LNCAP (cell line): Measurements from ENCODE around the gene DFFB.

Source experiments
- TF ChIP-seq, protein P1 (sequence below): fragments of 450-650 bp; IDR thresholded peaks from 2 replicates; pipeline ENCODE4 v1.5.1; 2017; ENCODE audit warnings: mild to moderate bottlenecking

The DFFB gene

DNA sequence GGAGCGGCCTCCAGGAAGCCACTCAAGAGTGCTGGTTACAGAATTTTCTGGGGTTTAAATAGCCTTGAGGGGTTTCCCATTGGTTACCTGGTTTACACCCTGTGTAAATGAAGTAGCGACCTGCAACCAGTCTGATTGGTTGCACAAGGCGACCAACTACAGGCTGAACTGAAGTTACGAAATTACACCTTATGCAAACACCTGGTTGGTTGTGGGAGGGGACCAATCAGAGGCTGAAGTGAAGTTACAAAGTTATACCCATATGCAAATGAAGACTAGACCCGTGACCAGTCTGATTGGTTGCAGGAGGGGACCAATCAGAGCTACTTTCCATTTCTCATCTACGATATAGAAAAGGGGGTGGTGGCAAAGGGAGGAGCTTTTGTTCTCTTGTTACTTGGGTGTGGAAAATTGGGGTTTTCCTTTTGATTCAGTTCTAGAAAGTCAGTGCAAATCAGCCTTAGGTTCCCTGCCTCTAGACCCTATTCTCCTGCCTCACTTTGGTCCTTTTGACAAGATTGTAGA lies 65.0 kb downstream of the DFFB start:
- TF ChIP-seq, protein P1, sequence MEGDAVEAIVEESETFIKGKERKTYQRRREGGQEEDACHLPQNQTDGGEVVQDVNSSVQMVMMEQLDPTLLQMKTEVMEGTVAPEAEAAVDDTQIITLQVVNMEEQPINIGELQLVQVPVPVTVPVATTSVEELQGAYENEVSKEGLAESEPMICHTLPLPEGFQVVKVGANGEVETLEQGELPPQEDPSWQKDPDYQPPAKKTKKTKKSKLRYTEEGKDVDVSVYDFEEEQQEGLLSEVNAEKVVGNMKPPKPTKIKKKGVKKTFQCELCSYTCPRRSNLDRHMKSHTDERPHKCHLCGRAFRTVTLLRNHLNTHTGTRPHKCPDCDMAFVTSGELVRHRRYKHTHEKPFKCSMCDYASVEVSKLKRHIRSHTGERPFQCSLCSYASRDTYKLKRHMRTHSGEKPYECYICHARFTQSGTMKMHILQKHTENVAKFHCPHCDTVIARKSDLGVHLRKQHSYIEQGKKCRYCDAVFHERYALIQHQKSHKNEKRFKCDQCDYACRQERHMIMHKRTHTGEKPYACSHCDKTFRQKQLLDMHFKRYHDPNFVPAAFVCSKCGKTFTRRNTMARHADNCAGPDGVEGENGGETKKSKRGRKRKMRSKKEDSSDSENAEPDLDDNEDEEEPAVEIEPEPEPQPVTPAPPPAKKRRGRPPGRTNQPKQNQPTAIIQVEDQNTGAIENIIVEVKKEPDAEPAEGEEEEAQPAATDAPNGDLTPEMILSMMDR: no peak

DNA sequence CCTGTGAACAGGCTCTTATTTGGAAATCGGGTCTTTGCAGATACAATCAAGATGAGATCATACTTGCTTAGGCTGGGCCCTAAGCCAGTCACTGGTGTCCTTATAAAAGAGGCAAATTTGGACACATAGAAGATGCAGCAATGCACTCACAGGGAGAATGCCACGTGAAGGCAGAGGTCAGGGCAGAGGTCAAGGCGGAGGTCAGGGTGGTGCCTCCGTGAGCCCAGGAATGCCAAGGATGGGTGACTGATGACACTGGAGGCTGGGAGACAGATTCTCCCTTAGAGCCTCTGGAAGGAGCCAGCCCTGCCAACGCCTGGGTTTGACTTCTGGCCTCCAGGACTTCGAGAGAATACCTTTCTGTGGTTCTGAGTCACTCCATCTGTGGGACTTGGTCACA lies 65.6 kb downstream of the DFFB start:
- TF ChIP-seq, protein P1: no peak

DNA sequence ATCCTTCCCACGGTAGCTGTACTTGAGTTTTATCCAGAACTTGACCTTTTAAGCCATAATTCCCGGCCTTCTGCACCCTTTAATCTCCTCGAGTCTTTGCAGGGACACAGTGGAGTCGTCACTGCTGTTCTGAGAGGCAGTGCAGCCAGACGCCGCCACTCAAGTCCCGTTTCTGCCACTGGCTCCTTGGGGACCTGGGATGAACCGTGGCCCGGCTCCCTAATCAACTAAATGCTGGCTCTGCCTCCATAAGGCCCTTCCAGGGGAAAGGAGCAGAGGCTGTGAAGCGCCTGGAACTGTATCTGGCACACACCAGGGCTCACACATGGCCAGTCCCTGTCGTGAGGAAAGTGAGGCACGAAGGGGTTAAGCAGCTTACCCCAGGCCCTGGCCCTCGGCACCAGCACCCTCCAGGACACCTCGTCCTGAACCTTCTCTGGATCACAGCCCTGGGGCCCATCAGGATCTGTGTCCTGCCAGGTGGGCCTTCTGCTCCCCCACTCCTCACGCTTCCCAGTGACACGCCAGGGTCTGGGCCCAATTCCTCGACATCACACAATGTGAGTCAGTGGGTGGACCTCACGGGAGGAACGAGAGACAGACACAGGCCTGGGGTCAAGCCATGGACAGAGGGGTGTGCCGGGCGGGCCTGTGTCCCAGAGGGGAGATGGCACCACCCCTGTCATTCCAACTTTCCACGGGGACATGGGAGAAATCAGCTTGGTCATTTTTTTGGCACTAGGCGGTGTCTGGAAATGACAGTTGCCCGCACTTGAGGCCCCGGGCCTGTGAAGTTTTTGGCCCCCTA lies 66.3 kb downstream of the DFFB start:
- TF ChIP-seq, protein P1: no peak

DNA sequence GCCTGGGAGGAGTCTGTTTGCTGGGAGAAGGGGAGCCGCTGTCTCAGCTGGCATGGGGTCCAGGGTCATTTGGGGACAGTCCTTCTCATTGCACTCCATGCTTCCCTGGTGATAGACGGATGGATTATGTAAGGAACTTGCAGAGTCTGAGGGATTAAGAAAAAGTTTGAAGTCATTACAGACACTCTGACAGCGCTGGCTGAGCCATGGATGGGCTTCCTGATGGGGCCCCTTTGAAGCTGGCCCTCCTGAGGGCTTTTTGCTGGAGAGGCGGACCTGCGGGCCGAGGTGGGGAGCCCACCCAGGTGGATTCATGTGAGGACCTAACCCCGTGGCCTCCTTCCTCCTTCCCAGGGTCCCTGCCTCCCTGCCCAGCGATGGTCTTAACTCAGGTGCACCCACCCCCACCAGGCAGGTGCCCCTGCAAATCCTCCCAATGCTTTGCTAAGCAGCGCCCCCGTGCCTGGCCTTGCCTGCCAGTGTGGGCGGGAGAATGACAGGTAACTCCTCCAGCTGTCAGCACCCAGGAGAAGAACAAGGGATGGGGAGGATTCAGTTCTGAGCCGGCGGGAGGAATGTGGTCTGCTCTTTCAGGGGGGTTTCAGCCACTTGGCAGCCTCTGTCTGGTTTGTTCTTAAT lies 67.0 kb downstream of the DFFB start:
- TF ChIP-seq, protein P1: no peak

DNA sequence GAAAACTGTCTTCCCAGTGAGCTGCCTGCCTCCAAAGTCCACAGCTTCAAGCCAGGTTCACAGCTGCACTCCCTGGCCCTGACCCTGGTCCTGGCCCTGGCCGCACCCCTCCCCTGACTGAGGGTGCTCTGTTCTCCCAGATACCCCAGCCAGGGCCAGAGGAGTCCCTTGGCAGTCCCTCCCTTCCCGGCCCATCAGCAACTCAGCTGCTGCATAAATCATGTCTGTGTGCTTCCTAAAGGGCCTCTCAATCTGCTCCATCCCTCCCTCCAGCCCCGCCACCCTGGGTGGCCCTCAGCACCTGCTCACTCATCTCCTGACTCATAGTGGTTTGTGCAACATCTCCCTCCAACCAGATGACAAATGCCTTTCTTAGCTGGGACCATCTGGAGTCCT lies 67.5 kb downstream of the DFFB start:
- TF ChIP-seq, protein P1: no peak

DNA sequence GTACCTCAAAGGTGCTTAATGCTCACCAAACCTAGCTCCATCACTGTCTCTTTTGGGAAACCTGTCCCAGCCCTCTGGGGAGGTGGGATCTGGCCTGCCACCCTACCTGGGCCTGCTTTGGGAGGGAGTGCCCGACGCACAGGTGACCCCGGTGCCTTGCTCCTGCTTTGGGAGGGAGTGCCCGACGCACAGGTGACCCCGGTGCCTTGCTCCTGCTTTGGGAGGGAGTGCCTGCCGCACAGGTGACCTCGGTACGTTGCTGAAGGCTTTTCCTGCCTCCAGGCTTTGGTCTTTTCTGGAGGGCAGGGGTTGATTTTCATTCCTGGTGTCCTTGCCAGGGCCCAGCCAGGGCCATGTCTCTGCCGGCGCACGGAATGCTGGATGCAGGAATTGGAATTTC lies 68.0 kb downstream of the DFFB start:
- TF ChIP-seq, protein P1: no peak

DNA sequence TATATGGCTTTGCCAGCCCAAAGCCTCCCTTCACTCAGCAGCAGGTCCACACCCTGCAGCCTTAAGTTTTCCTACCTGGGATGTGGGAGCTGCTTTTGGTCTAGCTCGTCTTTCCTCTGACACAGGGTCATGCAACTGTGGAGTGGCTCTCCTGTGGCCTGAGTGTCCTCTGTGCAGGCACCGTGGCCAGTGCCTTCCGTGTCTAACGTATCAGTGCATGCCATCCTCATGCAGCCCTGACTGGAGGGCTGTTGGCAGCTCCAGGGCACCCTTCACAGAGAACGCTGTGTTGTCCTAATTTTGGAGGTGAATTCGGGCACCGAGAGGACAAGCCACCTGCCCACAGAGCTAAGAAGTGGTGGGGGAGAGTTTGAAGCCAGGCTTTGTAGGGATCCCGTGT lies 68.5 kb downstream of the DFFB start:
- TF ChIP-seq, protein P1: no peak
